OCI-LY3 (cell line): ENCODE results near the gene CTAG1B.
"Not testable (repeated sequence)": the region's sequence is repeated elsewhere in the genome, so short reads cannot be mapped to it uniquely, and the experiment has no call there.

ENCODE experiments used
- H2AFZ ChIP-seq: fragments of 200-600, 300-600 bp; shearing (Covaris generic); 2 replicates; pipeline ENCODE4 v1.6.0; 2014; ENCODE audit warnings: antibody characterized with exemption, low read depth, low read length
- H3K27ac ChIP-seq: fragments of 200-600, 300-600 bp; sonication (generic); 2 replicates; pipeline ENCODE4 v1.5.1; 2014; ENCODE audit warnings: mild to moderate bottlenecking, low read length, moderate library complexity, mixed read lengths
- H3K27me3 ChIP-seq: fragments of 200-600, 300-600 bp; sonication (generic); 2 replicates; pipeline ENCODE4 v1.6.1; 2014; ENCODE audit warnings: low read depth, low read length, mixed read lengths
- H3K36me3 ChIP-seq: fragments of 200-600, 300-600 bp; sonication (generic); replicated peaks from 2 replicates; pipeline ENCODE3; 2014; ENCODE audit warnings: low read depth, low read length, mixed read lengths
- H3K4me1 ChIP-seq: fragments of 300-600, 200-600 bp; sonication (generic); 2 replicates; pipeline ENCODE4 v1.6.1; 2014; ENCODE audit warnings: low read length, mixed read lengths
- H3K4me2 ChIP-seq: fragments of 200-600, 300-600 bp; sonication (generic); 2 replicates; pipeline ENCODE4 v1.6.1; 2014; ENCODE audit warnings: low read length, mixed read lengths
- H3K4me3 ChIP-seq: fragments of 300-600, 200-600 bp; sonication (generic); 2 replicates; pipeline ENCODE4 v1.5.1; 2014; ENCODE audit warnings: antibody characterized with exemption, mild to moderate bottlenecking, low read length, moderate library complexity
- H3K79me2 ChIP-seq: fragments of 300-600, 200-600 bp; shearing (Covaris generic); 2 replicates; pipeline ENCODE4 v1.6.1; 2014; ENCODE audit warnings: mild to moderate bottlenecking, low read length, mixed read lengths
- H3K9ac ChIP-seq: fragments of 300-600, 200-600 bp; shearing (Covaris generic); 2 replicates; pipeline ENCODE4 v1.6.0; 2014; ENCODE audit warnings: mild to moderate bottlenecking, low read length, moderate library complexity
- H3K9me3 ChIP-seq: fragments of 200-600, 300-600 bp; shearing (Covaris generic); 2 replicates; pipeline ENCODE4 v1.6.1; 2014; ENCODE audit warnings: low read length, mixed read lengths; ENCODE audit not compliant: insufficient read depth
- H4K20me1 ChIP-seq: fragments of 200-600, 300-600 bp; sonication (generic); 2 replicates; pipeline ENCODE4 v1.6.1; 2016; ENCODE audit warnings: low read length, mixed read lengths; ENCODE audit not compliant: insufficient read depth
- EZH2phosphoT487 ChIP-seq: fragments of 200-600 bp; shearing (Covaris generic); IDR thresholded peaks from 2 replicates; pipeline ENCODE4 v1.6.1; 2018; ENCODE audit warnings: antibody characterized with exemption, mixed run types, low read depth
- TF ChIP-seq, protein P1 (sequence below): fragments of 200-600, 300-600 bp; sonication (generic); IDR thresholded peaks from 2 replicates; pipeline ENCODE4 v1.5.1; 2014; ENCODE audit warnings: antibody characterized with exemption, low read length, low read depth

Gene CTAG1B

GRCh38 chrX:154652311-154653047 lies 33.4 kb upstream of the CTAG1B start:
- Histone ChIP-seq H3K27ac (no peak overlapping the region), H3K4me3 (no peak overlapping the region), H2AFZ (no peak overlapping the region), H4K20me1 (no peaks in the 10 kb centered on the region), H3K27me3 (no peaks in the 10 kb centered on the region), H3K4me2 (no peak overlapping the region), H3K36me3 (no peaks in the 10 kb centered on the region), H3K79me2 (no peaks in the 10 kb centered on the region), H3K4me1 (no peaks in the 10 kb centered on the region), H3K9ac (no peak overlapping the region), H3K9me3 (no peaks in the 10 kb centered on the region)
- no peak for TF ChIP-seq EZH2phosphoT487
- TF ChIP-seq, protein P1, sequence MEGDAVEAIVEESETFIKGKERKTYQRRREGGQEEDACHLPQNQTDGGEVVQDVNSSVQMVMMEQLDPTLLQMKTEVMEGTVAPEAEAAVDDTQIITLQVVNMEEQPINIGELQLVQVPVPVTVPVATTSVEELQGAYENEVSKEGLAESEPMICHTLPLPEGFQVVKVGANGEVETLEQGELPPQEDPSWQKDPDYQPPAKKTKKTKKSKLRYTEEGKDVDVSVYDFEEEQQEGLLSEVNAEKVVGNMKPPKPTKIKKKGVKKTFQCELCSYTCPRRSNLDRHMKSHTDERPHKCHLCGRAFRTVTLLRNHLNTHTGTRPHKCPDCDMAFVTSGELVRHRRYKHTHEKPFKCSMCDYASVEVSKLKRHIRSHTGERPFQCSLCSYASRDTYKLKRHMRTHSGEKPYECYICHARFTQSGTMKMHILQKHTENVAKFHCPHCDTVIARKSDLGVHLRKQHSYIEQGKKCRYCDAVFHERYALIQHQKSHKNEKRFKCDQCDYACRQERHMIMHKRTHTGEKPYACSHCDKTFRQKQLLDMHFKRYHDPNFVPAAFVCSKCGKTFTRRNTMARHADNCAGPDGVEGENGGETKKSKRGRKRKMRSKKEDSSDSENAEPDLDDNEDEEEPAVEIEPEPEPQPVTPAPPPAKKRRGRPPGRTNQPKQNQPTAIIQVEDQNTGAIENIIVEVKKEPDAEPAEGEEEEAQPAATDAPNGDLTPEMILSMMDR, result no peak

DNA sequence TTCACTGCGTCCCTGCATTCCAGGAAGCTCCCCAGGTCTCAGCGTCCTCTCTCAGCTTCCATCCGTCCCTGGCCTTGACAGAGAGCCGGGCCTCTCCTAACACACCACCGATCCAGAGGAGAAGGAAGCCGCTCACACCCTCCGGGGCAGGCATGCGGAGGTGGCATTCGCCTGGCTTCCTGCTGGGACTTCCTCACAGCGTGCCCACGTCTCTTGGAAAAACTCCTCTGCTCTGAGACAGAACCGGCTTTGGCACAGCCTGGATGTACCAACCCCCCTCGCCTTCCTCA lies 31.1 kb upstream of the CTAG1B start:
- no peaks in the 10 kb centered on the region for H4K20me1 ChIP-seq
- H3K27me3 ChIP-seq, result no peaks in the 10 kb centered on the region
- no peak overlapping the region for H3K27ac ChIP-seq
- no peak overlapping the region for H3K4me3 ChIP-seq
- no peaks in the 10 kb centered on the region for H3K9me3 ChIP-seq
- no peak overlapping the region for H3K9ac ChIP-seq
- no peak overlapping the region for H3K4me2 ChIP-seq
- no peaks in the 10 kb centered on the region for H3K36me3 ChIP-seq
- H3K4me1 ChIP-seq, result no peaks in the 10 kb centered on the region
- no peak overlapping the region for H2AFZ ChIP-seq
- H3K79me2 ChIP-seq, result no peaks in the 10 kb centered on the region
- TF ChIP-seq, protein P1, result no peak
- TF ChIP-seq EZH2phosphoT487, result no peak

DNA sequence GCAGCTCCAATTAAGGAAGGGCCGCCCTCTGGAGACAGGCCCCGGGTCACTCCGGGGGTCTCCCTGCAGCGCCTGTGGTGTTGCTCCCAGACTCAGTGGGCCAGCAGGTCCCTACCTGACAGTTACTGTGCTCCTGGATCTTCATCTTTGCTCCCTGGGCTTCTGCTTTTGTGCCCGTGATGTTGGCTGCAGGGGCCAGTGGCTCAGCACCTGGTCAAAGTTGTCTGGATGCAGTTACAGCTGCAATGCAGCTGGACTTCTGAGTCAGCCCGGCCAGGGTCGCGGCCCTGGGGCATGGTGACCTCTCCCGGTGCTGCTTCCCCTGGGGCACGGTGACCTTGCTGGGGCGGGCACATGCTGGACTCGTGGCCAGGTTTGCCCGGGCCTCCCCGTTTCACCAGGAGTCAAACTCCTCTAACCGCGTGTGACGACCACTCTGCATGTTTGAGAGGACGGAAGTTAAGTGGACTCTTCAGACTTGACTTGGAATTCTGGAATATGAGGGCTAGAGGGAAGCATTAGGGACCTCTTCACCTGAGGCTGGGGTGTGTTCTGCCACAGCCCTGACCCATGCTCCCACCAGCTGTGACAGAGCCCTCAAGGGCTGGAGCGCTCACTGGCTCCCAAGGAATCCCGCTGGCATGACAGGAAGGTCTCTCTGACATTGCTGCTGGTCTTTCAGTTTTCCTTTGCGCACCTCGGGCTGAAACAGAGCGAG lies 30.6 kb upstream of the CTAG1B start:
- Histone ChIP-seq H3K79me2 (no peaks in the 10 kb centered on the region), H3K27me3 (no peaks in the 10 kb centered on the region), H3K27ac (no peak overlapping the region), H3K4me2 (no peak overlapping the region), H2AFZ (no peak overlapping the region), H3K9me3 (no peaks in the 10 kb centered on the region), H3K9ac (no peak overlapping the region), H3K36me3 (no peaks in the 10 kb centered on the region), H4K20me1 (no peaks in the 10 kb centered on the region), H3K4me1 (no peaks in the 10 kb centered on the region), H3K4me3 (no peak overlapping the region)
- no peak for TF ChIP-seq EZH2phosphoT487
- TF ChIP-seq, protein P1, result no peak

DNA sequence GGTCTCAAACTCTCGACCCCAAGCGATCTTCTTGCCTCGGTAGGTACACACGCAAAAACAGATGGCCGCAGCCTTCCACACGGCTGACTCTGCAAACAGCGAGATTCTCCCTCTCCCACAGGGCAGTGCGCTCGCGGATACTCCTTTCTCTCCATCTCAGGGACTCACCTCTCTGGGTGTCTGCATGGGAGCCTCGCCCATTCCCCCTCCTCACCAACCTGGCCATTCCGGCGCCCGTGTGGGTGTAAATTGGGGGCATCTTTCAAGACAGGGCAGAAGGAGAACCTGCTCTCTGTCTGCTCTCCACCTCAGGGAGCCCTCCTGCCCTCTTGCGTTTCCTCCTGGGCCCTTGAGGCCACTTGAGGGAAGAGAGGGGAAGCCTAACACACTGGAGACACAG lies 29.8 kb upstream of the CTAG1B start:
- H3K79me2 ChIP-seq, result no peaks in the 10 kb centered on the region
- H2AFZ ChIP-seq, result no peak overlapping the region
- H3K4me2 ChIP-seq, result no peak overlapping the region
- H4K20me1 ChIP-seq, result no peaks in the 10 kb centered on the region
- H3K27me3 ChIP-seq, result no peaks in the 10 kb centered on the region
- H3K9me3 ChIP-seq, result no peaks in the 10 kb centered on the region
- H3K27ac ChIP-seq, result no peak overlapping the region
- H3K4me1 ChIP-seq, result no peaks in the 10 kb centered on the region
- H3K9ac ChIP-seq, result no peak overlapping the region
- no peaks in the 10 kb centered on the region for H3K36me3 ChIP-seq
- TF ChIP-seq EZH2phosphoT487, result no peak
- TF ChIP-seq, protein P1, result no peak
- no peak overlapping the region for H3K4me3 ChIP-seq

DNA sequence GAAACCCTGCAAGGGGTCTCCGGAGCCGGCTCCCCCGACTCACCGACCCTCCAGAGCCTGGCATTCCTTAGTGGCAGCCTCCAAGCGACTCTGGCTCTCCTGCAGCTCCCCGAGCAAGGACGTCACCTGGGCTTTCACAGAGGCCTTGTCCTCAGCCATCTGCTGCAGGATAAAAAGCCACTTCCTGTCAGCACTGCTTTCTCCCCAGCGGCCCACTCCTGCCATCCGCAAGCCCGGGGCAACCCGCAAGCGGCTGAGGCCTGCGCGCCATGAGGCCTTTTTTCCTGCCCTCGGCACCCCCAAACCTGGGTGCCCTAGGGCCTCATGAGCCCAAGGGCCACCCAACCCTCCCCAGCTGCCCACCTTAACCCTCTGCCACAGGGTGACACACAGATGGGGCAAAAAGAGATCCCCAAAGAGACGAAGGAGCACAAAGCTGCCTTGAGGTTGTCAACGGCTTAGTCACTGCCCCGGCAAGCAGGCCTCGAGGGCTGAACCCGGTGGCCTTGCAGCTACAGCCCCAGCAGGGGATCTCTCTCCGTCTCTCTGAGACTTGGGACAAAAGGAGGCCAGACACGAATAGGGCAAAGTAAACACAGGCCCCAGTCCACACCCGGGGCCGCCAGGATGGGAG lies 26.8 kb upstream of the CTAG1B start:
- not testable (repeated sequence) for H3K36me3 ChIP-seq, H3K79me2 ChIP-seq, H3K9ac ChIP-seq, H3K27me3 ChIP-seq, H2AFZ ChIP-seq, H3K27ac ChIP-seq, H3K4me2 ChIP-seq, H3K9me3 ChIP-seq, H3K4me1 ChIP-seq, H4K20me1 ChIP-seq, H3K4me3 ChIP-seq

DNA sequence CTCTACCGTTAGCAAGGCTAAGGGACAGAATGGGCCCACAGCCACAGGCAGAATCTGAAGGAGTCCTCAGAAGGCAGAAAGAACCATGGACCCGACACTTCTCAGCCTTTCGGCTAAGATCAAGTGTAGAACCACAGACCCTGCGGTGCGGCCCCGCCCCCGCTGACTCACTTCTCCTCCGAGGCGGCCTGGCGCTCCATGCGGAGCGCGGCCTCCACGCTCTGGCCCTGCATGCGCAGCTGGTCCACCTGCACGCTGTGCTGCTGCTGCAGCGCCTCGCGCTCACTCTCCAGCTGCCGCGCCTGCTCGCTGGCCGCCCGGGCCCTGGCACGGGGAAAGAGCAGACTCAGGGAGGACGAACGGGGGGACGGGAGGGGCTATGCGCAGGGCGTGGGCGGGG lies 24.6 kb upstream of the CTAG1B start:
- H2AFZ ChIP-seq, H3K79me2 ChIP-seq, H4K20me1 ChIP-seq, H3K4me2 ChIP-seq, H3K4me1 ChIP-seq, H3K9ac ChIP-seq, H3K9me3 ChIP-seq, H3K27ac ChIP-seq, H3K27me3 ChIP-seq, H3K36me3 ChIP-seq, H3K4me3 ChIP-seq: not testable (repeated sequence)
